PC-9 (cell line): Measurements from ENCODE around the gene PDXDC1.
"Not testable (repeated sequence)": the region's sequence is repeated elsewhere in the genome, so short reads cannot be mapped to it uniquely, and the experiment has no call there.

ENCODE experiments used
- EZH2 ChIP-seq: fragments of 200-600 bp; sonication (generic); IDR thresholded peaks from 2 replicates; pipeline ENCODE4 v1.8.0; 2017; ENCODE audit warnings: antibody characterized with exemption, low read depth
- TF ChIP-seq, protein P1 (sequence below): fragments of 200-600 bp; sonication (generic); conservative IDR thresholded peaks from 2 replicates; pipeline ENCODE4 v1.6.1; 2017; ENCODE audit warnings: mixed run types, antibody characterized with exemption, mild to moderate bottlenecking, moderate library complexity

GRCh38 chr16:14978281-14978680 lies 3.5 kb downstream of the PDXDC1 start:
- TF ChIP-seq, protein P1, sequence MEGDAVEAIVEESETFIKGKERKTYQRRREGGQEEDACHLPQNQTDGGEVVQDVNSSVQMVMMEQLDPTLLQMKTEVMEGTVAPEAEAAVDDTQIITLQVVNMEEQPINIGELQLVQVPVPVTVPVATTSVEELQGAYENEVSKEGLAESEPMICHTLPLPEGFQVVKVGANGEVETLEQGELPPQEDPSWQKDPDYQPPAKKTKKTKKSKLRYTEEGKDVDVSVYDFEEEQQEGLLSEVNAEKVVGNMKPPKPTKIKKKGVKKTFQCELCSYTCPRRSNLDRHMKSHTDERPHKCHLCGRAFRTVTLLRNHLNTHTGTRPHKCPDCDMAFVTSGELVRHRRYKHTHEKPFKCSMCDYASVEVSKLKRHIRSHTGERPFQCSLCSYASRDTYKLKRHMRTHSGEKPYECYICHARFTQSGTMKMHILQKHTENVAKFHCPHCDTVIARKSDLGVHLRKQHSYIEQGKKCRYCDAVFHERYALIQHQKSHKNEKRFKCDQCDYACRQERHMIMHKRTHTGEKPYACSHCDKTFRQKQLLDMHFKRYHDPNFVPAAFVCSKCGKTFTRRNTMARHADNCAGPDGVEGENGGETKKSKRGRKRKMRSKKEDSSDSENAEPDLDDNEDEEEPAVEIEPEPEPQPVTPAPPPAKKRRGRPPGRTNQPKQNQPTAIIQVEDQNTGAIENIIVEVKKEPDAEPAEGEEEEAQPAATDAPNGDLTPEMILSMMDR: not testable (repeated sequence)
- not testable (repeated sequence) for TF ChIP-seq EZH2
